Testis (tissue), 2 donors: ENCODE results near the gene MIEN1.

Experiments
- CTCF ChIP-seq, 3 experiments: fragments of 450-650 bp in 2 of 3; fragments of 200-600 bp in 1 of 3; sonication (generic) in 1 of 3; IDR thresholded peaks; one replicate each; pipeline ENCODE4 v1.5.1; 2016 to 2019; ENCODE audit warnings: antibody characterized with exemption in 3 of 3, mild to moderate bottlenecking in 2 of 3, moderate library complexity in 1 of 3
- POLR2A ChIP-seq: fragments of 450-650 bp; IDR thresholded peaks from one replicate; pipeline ENCODE4 v1.6.1; 2017; ENCODE audit warnings: antibody characterized with exemption, mild to moderate bottlenecking, moderate library complexity

GRCh38 chr17:39716879-39717536, 13.3 kb downstream of the MIEN1 start:
- no peak for TF ChIP-seq POLR2A
- TF ChIP-seq CTCF (IDR thresholded peaks at IDR 0.05): no peak
